A549 (cell line): ENCODE data around the gene LRRIQ1. TPM values are rescaled to one million over a fixed set of nuclear protein-coding genes. Genes with fewer than 3 reads are reported as not detected.
A peak's percentile ranks its signal among the peaks of the same experiment; 100 is the strongest.

Source experiments
- ATAC-seq, 2 experiments: fragments of 200-7000 bp in 1 of 2; fragments of >200 bp in 1 of 2; cut with Nextera tagmentation in 1 of 2; cut with Tn5 transposase in 1 of 2; 3 replicates each; pipeline versions ENCODE4 v1.8.0 to v1.9.1; 2018 to 2020; ENCODE audit warnings: mild to moderate bottlenecking in 1 of 2, moderate library complexity in 1 of 2
- CTCF ChIA-PET: fragments of 300-600 bp; sonication (Branson Sonifier 250); formaldehyde crosslinking; extraction: SDS; loops from one replicate; lab custom pipeline; 2021; ENCODE audit warnings: antibody characterized with exemption, inconsistent platforms; lab: Yijun Ruan, JAX
- POLR2A ChIA-PET: fragments of 350-600 bp; formaldehyde crosslinking; extraction: SDS; loops from one replicate; lab custom pipeline; 2021; ENCODE audit warnings: antibody characterized with exemption, inconsistent platforms; lab: Yijun Ruan, JAX
- DNase-seq, 2 experiments: peaks; one replicate each; pipeline versions ENCODE4 v3.0.0 to v3.0.0-alpha.2; 2011 to 2016; ENCODE audit warnings: low read depth in 1 of 2, low spot score in 1 of 2
- FAIRE-seq: peaks from 2 replicates; lab custom pipeline; 2011; peaks lifted over from hg19 to GRCh38; lab: Jason Lieb, UNC
- H3K27ac ChIP-seq, 2 experiments: fragments of >200 bp; sonication (Bioruptor Twin); formaldehyde crosslinking; 3 replicates each; pipeline ENCODE4 v1.5.1; 2016 to 2017
- H3K4me1 ChIP-seq: fragments of >200 bp; sonication (Bioruptor Twin); formaldehyde crosslinking; 3 replicates; pipeline ENCODE4 v1.6.1; 2016
- H3K4me2 ChIP-seq: fragments of >200 bp; sonication (Bioruptor Twin); formaldehyde crosslinking; 3 replicates; pipeline ENCODE4 v1.6.1; 2016
- H3K4me3 ChIP-seq: fragments of >200 bp; sonication (Bioruptor Twin); formaldehyde crosslinking; 3 replicates; pipeline ENCODE4 v1.5.1; 2016
- H3K9me3 ChIP-seq: fragments of >200 bp; sonication (Bioruptor Twin); formaldehyde crosslinking; 3 replicates; pipeline ENCODE4 v1.6.1; 2016
- BHLHE40 ChIP-seq: IDR thresholded peaks from 2 replicates; pipeline ENCODE4 v1.6.1; 2012; ENCODE audit warnings: low read depth, low read length, inconsistent platforms
- CBX8 ChIP-seq: fragments of 200-600 bp; sonication (generic); IDR thresholded peaks from 2 replicates; pipeline ENCODE4 v1.6.1; 2016
- EHF ChIP-seq: fragments of 250-450 bp; sonication (Bioruptor Pico); IDR thresholded peaks from 2 replicates; pipeline ENCODE4 v1.5.0; 2020; ENCODE audit warnings: mild to moderate bottlenecking
- ESRRA ChIP-seq: fragments of 150-350 bp; IDR thresholded peaks from 2 replicates; pipeline ENCODE4 v1.6.1; 2014; ENCODE audit warnings: mild to moderate bottlenecking, low read length, borderline replicate concordance
- JUN ChIP-seq, 2 experiments: fragments of >200 bp; sonication (Bioruptor Twin); formaldehyde crosslinking; IDR thresholded peaks; 2 replicates in 1 of 2; 3 replicates in 1 of 2; pipeline ENCODE4 v1.6.1; 2016 to 2017
- KDM1A ChIP-seq: fragments of 200-600 bp; sonication (generic); IDR thresholded peaks from 2 replicates; pipeline ENCODE4 v1.6.1; 2016; ENCODE audit warnings: low read depth, mild to moderate bottlenecking
- NR3C1 ChIP-seq: fragments of >200 bp; sonication (Bioruptor Twin); formaldehyde crosslinking; IDR thresholded peaks from 3 replicates; pipeline ENCODE4 v1.6.1; 2017
- PHF8 ChIP-seq: fragments of 200-600 bp; sonication (generic); IDR thresholded peaks from 2 replicates; pipeline ENCODE4 v1.6.1; 2016; ENCODE audit warnings: low read depth, mild to moderate bottlenecking, antibody characterized with exemption, moderate library complexity, borderline replicate concordance
- POLR2AphosphoS2 ChIP-seq: conservative IDR thresholded peaks from 2 replicates; pipeline ENCODE4 v1.6.1; 2012; ENCODE audit warnings: low read length, improper control_type of control experiment, inconsistent platforms
- RARB ChIP-seq: fragments of 250-450 bp; sonication (Bioruptor Pico); IDR thresholded peaks from 2 replicates; pipeline ENCODE4 v1.8.0; 2021; ENCODE audit warnings: mild to moderate bottlenecking, moderate library complexity
- REST ChIP-seq: fragments of 200-600 bp; sonication (generic); IDR thresholded peaks from 2 replicates; pipeline ENCODE4 v1.6.1; 2016; ENCODE audit warnings: antibody characterized with exemption, mild to moderate bottlenecking, moderate library complexity
- RFX5 ChIP-seq: fragments of 450-650 bp; IDR thresholded peaks from 2 replicates; pipeline ENCODE4 v1.7.1; 2014; ENCODE audit warnings: antibody characterized with exemption, mild to moderate bottlenecking, moderate library complexity
- RNF2 ChIP-seq: fragments of 200-600 bp; sonication (generic); IDR thresholded peaks from 2 replicates; pipeline ENCODE4 v1.6.1; 2016; ENCODE audit warnings: low read depth, mild to moderate bottlenecking, antibody characterized with exemption, moderate library complexity, borderline replicate concordance
- SREBF2 ChIP-seq: fragments of 450-650 bp; IDR thresholded peaks from 2 replicates; pipeline ENCODE4 v1.6.1; 2014; ENCODE audit warnings: mild to moderate bottlenecking, moderate library complexity
- ZFP36 ChIP-seq: fragments of 450-650 bp; IDR thresholded peaks from 2 replicates; pipeline ENCODE4 v1.6.1; 2014; ENCODE audit warnings: borderline replicate concordance; ENCODE audit not compliant: partially characterized antibody
- ZNF302 ChIP-seq: fragments of 250-450 bp; sonication (Bioruptor Pico); IDR thresholded peaks from 2 replicates; pipeline ENCODE4 v1.9.0; 2021; ENCODE audit warnings: inconsistent platforms, mild to moderate bottlenecking, moderate library complexity
- WGBS: methylation state at CpG from one replicate; pipeline ENCODE4 v1.1.6; 2017; ENCODE audit errors: missing lambda C conversion rate; 5-methylcytosine and 5-hydroxymethylcytosine counted together
- polyA plus RNA-seq, 4 experiments: library from polyadenylated mRNA; depleted of rRNA in 3 of 4; stranded (reverse); fragments of >200 nt; fragmentation: RNase III in 1 of 4; extraction: RNeasy Plus Mini Kit Qiagen cat#74134 plus additional on column Dnase treatment in 1 of 4; gene quantifications; 2 replicates in 3 of 4; 3 replicates in 1 of 4; pipeline ENCODE4 v1.2.3, GENCODE V29; 2011 to 2017

The LRRIQ1 gene
- polyA plus RNA-seq, 2 of the 4 experiments (the other 2 are of a cell fraction), result 1.4 to 3.7 TPM

GRCh38 chr12:85280165-85280983, 244.2 kb downstream of the LRRIQ1 start, which contains the start of gene ALX1 (continued):
- no peak for TF ChIP-seq REST
- peak; percentile 52; the same call in 1 of the 2 replicates for TF ChIP-seq BHLHE40
- TF ChIP-seq POLR2AphosphoS2, result no peak
- no peak for TF ChIP-seq NR3C1
- TF ChIP-seq JUN (IDR thresholded peaks at IDR 0.05), result no peak
- no peak for TF ChIP-seq SREBF2
- no peak for TF ChIP-seq RARB
- no peak for TF ChIP-seq KDM1A
- TF ChIP-seq ESRRA, result no peak

GRCh38 chr12:85280984-85281630, 245.0 kb downstream of the LRRIQ1 start:
- CTCF ChIA-PET, result interaction anchor here (1.1 kb wide), 1 partner anchor 124 kb away, joined by 5 read pairs; no protein-coding TSS in a partner anchor
- H3K4me2 ChIP-seq, result peak overlapping the region; percentile 95
- POLR2A ChIA-PET, result no interaction called here

GRCh38 chr12:85281636-85282312, 245.6 kb downstream of the LRRIQ1 start:
- WGBS, result 23% methylated on average over 11 of the region's 11 CpGs
- DNase-seq (no peak), ATAC-seq (no peak), FAIRE-seq (no peak)
- no peaks in the 10 kb centered on the region for H3K9me3 ChIP-seq
- no peaks in the 10 kb centered on the region for H3K4me1 ChIP-seq
- ChIA-PET POLR2A (no interaction called here), CTCF (interaction anchor here (1.1 kb wide), 1 partner anchor 125 kb away, joined by 5 read pairs; no protein-coding TSS in a partner anchor)
- TF ChIP-seq EHF (CRISPR knock-in tag), result no peak
- H3K4me2 ChIP-seq, result peak overlapping the region; percentile 95
- H3K4me3 ChIP-seq, result peak overlapping the region; percentile 61
- peak overlapping the region; percentile 28 to 30; a peak in 1 of 6 replicates for H3K27ac ChIP-seq

More at GRCh38 chr12:85280984-85281630, 245.0 kb downstream of the LRRIQ1 start:
- WGBS, result 6% methylated on average over 15 of the region's 15 CpGs
- no peaks in the 10 kb centered on the region for H3K4me1 ChIP-seq
- FAIRE-seq (no peak), ATAC-seq (no peak), DNase-seq (no peak)
- TF ChIP-seq CBX8 (peak; percentile 87), KDM1A (no peak), PHF8 (peak; percentile 6; the same call in 1 of the 2 replicates), RNF2 (peak; percentile 98; the same call in 1 of the 2 replicates), RFX5 (no peak), ZFP36 (peak; percentile 55), ZNF302 (CRISPR knock-in tag) (no peak)
- peak overlapping the region; percentile 61 for H3K4me3 ChIP-seq
- no peaks in the 10 kb centered on the region for H3K9me3 ChIP-seq
- H3K27ac ChIP-seq, result peak overlapping the region; percentile 72 to 82
